ENCODE data around the gene AP2S1. TPM values are rescaled to one million over a fixed set of nuclear protein-coding genes. Genes with fewer than 3 reads are reported as not detected.
"Not testable (repeated sequence)": the region's sequence is repeated elsewhere in the genome, so short reads cannot be mapped to it uniquely, and the experiment has no call there.

AP2S1 gene
- polyA plus RNA-seq, 1 experiment, result 148 TPM

DNA sequence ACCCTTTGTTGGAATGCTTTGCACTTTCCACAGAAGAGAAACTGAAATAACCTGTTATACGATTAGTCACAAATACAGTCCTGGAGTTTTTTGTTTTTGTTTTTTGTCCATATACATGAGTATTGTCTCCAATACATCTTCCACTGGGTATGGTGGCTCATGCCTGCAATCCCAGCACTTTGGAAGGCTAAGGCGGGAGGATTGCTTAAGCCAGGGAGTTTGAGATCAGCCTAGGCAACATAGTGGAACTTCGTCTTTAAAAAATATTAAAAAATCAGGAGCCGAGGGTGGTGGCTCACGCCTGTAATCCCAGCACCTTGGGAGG lies 25.0 kb downstream of the AP2S1 start:
- ChIA-PET POLR2A (no interaction called here), CTCF (interaction anchor here (0.5 kb wide), 1 partner anchor 14 kb away, joined by 3 read pairs; no protein-coding TSS in a partner anchor)
- TF ChIP-seq CTCF (IDR thresholded peaks at IDR 0.05; ENCODE audit: low read depth, low read length), result no peak
- Histone ChIP-seq H3K27me3 (ENCODE audit: control insufficient read depth, insufficient read depth, low read length) (peaks cover 3% of the 10 kb centered on the region), H3K4me3 (ENCODE audit: low read depth, low read length) (no peak overlapping the region), H3K27ac (ENCODE audit: low read depth, low read length) (no peak overlapping the region), H3K9me3 (ENCODE audit: control insufficient read depth, insufficient read depth, low read length) (no peaks in the 10 kb centered on the region)
- no peak for DNase-seq (ENCODE audit: low read depth, low spot score)

- Histone ChIP-seq H3K4me3 (ENCODE audit: low read depth, low read length) (no peak overlapping the region), H3K27ac (ENCODE audit: low read depth, low read length) (no peak overlapping the region), H3K9me3 (ENCODE audit: control insufficient read depth, insufficient read depth, low read length) (no peaks in the 10 kb centered on the region), H3K27me3 (ENCODE audit: control insufficient read depth, insufficient read depth, low read length) (peaks cover 3% of the 10 kb centered on the region)
- no peak for TF ChIP-seq CTCF (IDR thresholded peaks at IDR 0.05; ENCODE audit: low read depth, low read length)
- CTCF ChIA-PET, result interaction anchor here (0.5 kb wide), 1 partner anchor 15 kb away, joined by 3 read pairs; no protein-coding TSS in a partner anchor
- POLR2A ChIA-PET, result no interaction called here
- DNase-seq (ENCODE audit: low read depth, low spot score), result no peak
These were observed 25.5 kb downstream of the AP2S1 start for GRCh38 chr19:46824890-46825730.

GRCh38 chr19:46823049-46823448 lies 27.6 kb downstream of the AP2S1 start:
- Histone ChIP-seq H3K9me3 (ENCODE audit: control insufficient read depth, insufficient read depth, low read length) (no peaks in the 10 kb centered on the region), H3K27me3 (ENCODE audit: control insufficient read depth, insufficient read depth, low read length) (peaks cover 3% of the 10 kb centered on the region), H3K27ac (ENCODE audit: low read depth, low read length) (no peak overlapping the region), H3K4me3 (ENCODE audit: low read depth, low read length) (no peak overlapping the region)
- CTCF ChIA-PET, result no interaction called here
- DNase-seq (ENCODE audit: low read depth, low spot score), result no peak
- TF ChIP-seq CTCF (IDR thresholded peaks at IDR 0.05; ENCODE audit: low read depth, low read length), result no peak
- POLR2A ChIA-PET, result interaction anchor here (0.7 to 1.4 kb wide), 2 partner anchors 34 to 295 kb away, joined by 4 to 5 read pairs; partner anchors contain the start of gene SLC1A5

GRCh38 chr19:46822410-46822787 lies 28.2 kb downstream of the AP2S1 start:
- H3K9me3 ChIP-seq (ENCODE audit: control insufficient read depth, insufficient read depth, low read length); H3K27me3 ChIP-seq (ENCODE audit: control insufficient read depth, insufficient read depth, low read length); H3K27ac ChIP-seq (ENCODE audit: low read depth, low read length); H3K4me3 ChIP-seq (ENCODE audit: low read depth, low read length); DNase-seq (ENCODE audit: low read depth, low spot score): not testable (repeated sequence)
- POLR2A ChIA-PET, result interaction anchor here (1.4 kb wide), 1 partner anchor 34 kb away, joined by 5 read pairs; the partner anchor contains the start of gene SLC1A5
- CTCF ChIA-PET, result interaction anchor here (1.1 kb wide), 1 partner anchor 64 kb away, joined by 3 read pairs; no protein-coding TSS in a partner anchor

GRCh38 chr19:46821512-46822409 lies 28.9 kb downstream of the AP2S1 start:
- no peak for TF ChIP-seq CTCF (IDR thresholded peaks at IDR 0.05; ENCODE audit: low read depth, low read length)
- peaks cover 3% of the 10 kb centered on the region for H3K27me3 ChIP-seq (ENCODE audit: control insufficient read depth, insufficient read depth, low read length)
- H3K4me3 ChIP-seq (ENCODE audit: low read depth, low read length), result no peak overlapping the region
- H3K9me3 ChIP-seq (ENCODE audit: control insufficient read depth, insufficient read depth, low read length), result no peaks in the 10 kb centered on the region
- no peak overlapping the region for H3K27ac ChIP-seq (ENCODE audit: low read depth, low read length)
- ChIA-PET POLR2A (interaction anchor here (0.5 to 1.4 kb wide), 4 partner anchors 11 to 34 kb away, joined by 3 to 5 read pairs (median 5); partner anchors contain the start of gene SLC1A5), CTCF (interaction anchor here (0.6 to 1.1 kb wide), 2 partner anchors 63 to 305 kb away, joined by 3 read pairs; no protein-coding TSS in a partner anchor)
- DNase-seq (ENCODE audit: low read depth, low spot score), result no peak
